Endothelial cell of umbilical vein (primary cell): ENCODE results near the gene TRDMT1. TPM values are rescaled to one million over a fixed set of nuclear protein-coding genes. Genes with fewer than 3 reads are reported as not detected.

Experiments used
- BruUV-seq: library from RNA; stranded (reverse); fragments of 400-500 nt; replicated peaks from 2 replicates; lab custom pipeline; 2021; lab: Mats Ljungman, UMichigan
- CTCF ChIA-PET: fragments of 300-600, 350-600 bp; sonication (Branson Sonifier 250); formaldehyde crosslinking; loops from one replicate; lab custom pipeline; 2021; ENCODE audit warnings: antibody characterized with exemption, inconsistent platforms; lab: Charles Lee
- POLR2A ChIA-PET: fragments of 300-600, 350-600 bp; sonication (Branson Sonifier 250); formaldehyde crosslinking; loops from one replicate; lab custom pipeline; 2021; ENCODE audit warnings: antibody characterized with exemption, inconsistent platforms; lab: Charles Lee
- DNase-seq: peaks from one replicate; pipeline ENCODE4 v3.0.0-alpha.2; 2011; ENCODE audit warnings: low read depth, low spot score
- FAIRE-seq: peaks from 2 replicates; lab custom pipeline; 2011; peaks lifted over from hg19 to GRCh38; lab: Jason Lieb, UNC
- H2AFZ ChIP-seq: 2 replicates; pipeline ENCODE4 v1.6.0; 2012; ENCODE audit warnings: low read depth, low read length, control low read depth, inconsistent platforms
- H3K27ac ChIP-seq: 2 replicates; pipeline ENCODE4 v1.5.1; 2011; ENCODE audit warnings: low read depth, mild to moderate bottlenecking, control low read depth, low read length, moderate library complexity; ENCODE audit not compliant: insufficient read depth
- H3K27me3 ChIP-seq, 2 experiments: 2 replicates each; pipeline versions ENCODE4 v1.6.0 to v1.6.1; 2011; ENCODE audit warnings: low read length in 2 of 2, mixed read lengths in 1 of 2; ENCODE audit not compliant: control insufficient read depth in 2 of 2, insufficient read depth in 2 of 2
- H3K36me3 ChIP-seq, 2 experiments: 2 replicates in 1 of 2; 3 replicates in 1 of 2; pipeline ENCODE4 v1.5.1; 2011; ENCODE audit warnings: low read length in 2 of 2, mild to moderate bottlenecking in 1 of 2, moderate library complexity in 1 of 2; ENCODE audit not compliant: control insufficient read depth in 2 of 2, insufficient read depth in 2 of 2; ENCODE audit errors: extremely low read depth in 1 of 2
- H3K4me1 ChIP-seq: 3 replicates; pipeline ENCODE4 v1.5.1; 2011; ENCODE audit warnings: mild to moderate bottlenecking, low read length; ENCODE audit not compliant: control insufficient read depth, insufficient read depth; ENCODE audit errors: extremely low read depth
- H3K4me2 ChIP-seq: 2 replicates; pipeline ENCODE4 v1.6.1; 2011; ENCODE audit warnings: low read length, control low read depth, mixed read lengths; ENCODE audit not compliant: insufficient read depth
- H3K4me3 ChIP-seq, 3 experiments: fragments of 200-600 bp in 1 of 3; sonication (generic), shearing (Covaris generic) in 1 of 3; replicated peaks in 1 of 3; 2 replicates each; pipeline ENCODE4 v1.5.1; 2011 to 2016; ENCODE audit warnings: control low read depth in 3 of 3, low read length in 3 of 3, mild to moderate bottlenecking in 2 of 3, inconsistent platforms in 1 of 3, low read depth in 1 of 3, moderate library complexity in 1 of 3; ENCODE audit not compliant: insufficient read depth in 1 of 3
- H3K79me2 ChIP-seq: 2 replicates; pipeline ENCODE4 v1.6.0; 2012; ENCODE audit warnings: low read length, inconsistent platforms; ENCODE audit not compliant: control insufficient read depth, insufficient read depth
- H3K9ac ChIP-seq: replicated peaks from 2 replicates; pipeline ENCODE3; 2011; ENCODE audit warnings: low read length, control low read depth; ENCODE audit not compliant: insufficient read depth; ENCODE audit errors: extremely low read depth
- H3K9me1 ChIP-seq: replicated peaks from 3 replicates; pipeline ENCODE4 v1.6.0; 2011; ENCODE audit warnings: mild to moderate bottlenecking, low read length; ENCODE audit not compliant: control insufficient read depth, insufficient read depth; ENCODE audit errors: extremely low read depth
- H3K9me3 ChIP-seq: replicated peaks from 2 replicates; pipeline ENCODE4 v1.5.1; 2012; ENCODE audit warnings: low read length, inconsistent platforms; ENCODE audit not compliant: control insufficient read depth, insufficient read depth
- H4K20me1 ChIP-seq: replicated peaks from 2 replicates; pipeline ENCODE3; 2011; ENCODE audit warnings: mild to moderate bottlenecking, low read length; ENCODE audit not compliant: control insufficient read depth, insufficient read depth; ENCODE audit errors: extremely low read depth
- CTCF ChIP-seq, 2 donors: IDR thresholded peaks; 1 replicate in 1 of 2; 2 replicates in 1 of 2; pipeline ENCODE4 v1.5.1; 2011; ENCODE audit warnings: low read length in 2 of 2, mild to moderate bottlenecking in 2 of 2, moderate library complexity in 2 of 2, control low read depth in 1 of 2, inconsistent platforms in 1 of 2, low read depth in 1 of 2; ENCODE audit not compliant: insufficient read depth in 1 of 2; ENCODE audit errors: extremely low read depth in 1 of 2
- EZH2 ChIP-seq: IDR thresholded peaks from 2 replicates; pipeline ENCODE4 v1.6.1; 2012; ENCODE audit warnings: borderline replicate concordance, low read depth, mild to moderate bottlenecking, moderate library complexity, low read length, inconsistent platforms; ENCODE audit not compliant: severe bottlenecking
- FOS ChIP-seq: IDR thresholded peaks from 2 replicates; pipeline ENCODE4 v1.6.1; 2011; ENCODE audit warnings: mild to moderate bottlenecking, low read length, moderate library complexity, borderline replicate concordance; ENCODE audit not compliant: insufficient read depth
- GATA2 ChIP-seq: IDR thresholded peaks from 2 replicates; pipeline ENCODE4 v1.7.0; 2011; ENCODE audit warnings: low read depth, mild to moderate bottlenecking, moderate library complexity, mixed read lengths, low read length; ENCODE audit not compliant: insufficient read length, insufficient read depth
- JUN ChIP-seq: IDR thresholded peaks from 2 replicates; pipeline ENCODE4 v1.6.1; 2011; ENCODE audit warnings: borderline replicate concordance, low read depth; ENCODE audit not compliant: insufficient read length, insufficient read depth
- MAX ChIP-seq: IDR thresholded peaks from 2 replicates; pipeline ENCODE4 v1.6.1; 2011; ENCODE audit not compliant: insufficient read depth, insufficient read length
- MYC ChIP-seq: IDR thresholded peaks from one replicate; pipeline ENCODE4 v1.6.1; 2011; ENCODE audit warnings: mild to moderate bottlenecking, low read depth, low read length
- POLR2A ChIP-seq: IDR thresholded peaks from 2 replicates; pipeline ENCODE4 v1.6.1; 2012; ENCODE audit warnings: low read depth, mild to moderate bottlenecking, control low read depth, low read length
- POLR2AphosphoS5 ChIP-seq: IDR thresholded peaks from 2 replicates; pipeline ENCODE4 v1.6.1; 2012; ENCODE audit warnings: low read depth, mild to moderate bottlenecking, control low read depth, low read length, moderate library complexity; ENCODE audit not compliant: insufficient read depth
- dilution Hi-C: fragments of 300-500 bp; cut with MboI; formaldehyde crosslinking; loops from one replicate; pipeline ENCODE4 v1.15.0; 2019; ENCODE audit warnings: low sequenced_read_pairs; ENCODE audit not compliant: extremely low pct_ligation_motif_present
- intact Hi-C: fragments of 100-400 bp; cut with micrococcal nuclease; formaldehyde crosslinking; loops from one replicate; pipeline ENCODE4 v1.10.0; 2022
- polyA plus RNA-seq, 4 experiments: library from polyadenylated mRNA; depleted of rRNA in 3 of 4; stranded (reverse) in 3 of 4; unstranded in 1 of 4; fragments of >200 nt; gene quantifications; 2 replicates each; pipeline versions ENCODE4 v1.2.1 to v1.2.3, GENCODE V29; 2011 to 2012; ENCODE audit warnings: missing spikeins in 1 of 4
- total RNA-seq: library from RNA; stranded (reverse); gene quantifications from 2 replicates; pipeline ENCODE4 v1.2.3, GENCODE V29; 2021

TRDMT1 gene
- total and polyA plus RNA-seq, 2 donors (not counting 3 experiments of a cell fraction or from before 2014, with no cell fraction given) = 10.0 to 12.3 TPM

GRCh38 chr10:17116193-17116592 is 85.3 kb downstream of the TRDMT1 start:
- ChIA-PET POLR2A (interaction anchor here (1.0 kb wide), 2 partner anchors 54 to 114 kb away, joined by 4 to 5 read pairs; no protein-coding TSS in a partner anchor), CTCF (interaction anchor here (0.9 to 1.8 kb wide), 8 partner anchors 9 to 141 kb away, joined by 3 to 12 read pairs (median 4); partner anchors contain the start of genes TRDMT1 and VIM)
- peak; percentile 59 for DNase-seq
- Histone ChIP-seq H3K4me2 (peak overlapping the region; percentile 17), H3K27ac (peak overlapping the region; percentile 51), H3K36me3 (no peaks in the 10 kb centered on the region), H3K79me2 (no peaks in the 10 kb centered on the region), H2AFZ (peak overlapping the region; percentile 81), H3K9me1 (no peaks in the 10 kb centered on the region), H3K4me1 (peaks cover 18% of the 10 kb centered on the region), H3K27me3 (no peaks in the 10 kb centered on the region), H3K9ac (peak overlapping the region; percentile 25), H3K4me3 (no peak overlapping the region), H3K9me3 (no peaks in the 10 kb centered on the region), H4K20me1 (no peaks in the 10 kb centered on the region)
- intact Hi-C loops = loop anchor here (1.0 kb wide), 1 partner anchor 100 kb away; no protein-coding TSS in a partner anchor
- TF ChIP-seq MYC (no peak), POLR2AphosphoS5 (no peak), GATA2 (no peak), CTCF (IDR thresholded peaks at IDR 0.05; ENCODE audit: extremely low read depth in 1 of 2, insufficient read depth in 1 of 2, low read depth in 1 of 2, low read length in 2 of 2) (no peak), JUN (no peak), FOS (no peak), EZH2 (no peak), POLR2A (no peak), MAX (no peak)
- dilution Hi-C loops = no loop called here
- no peak for FAIRE-seq
- BruUV-seq = no TSS peak
